HUES48 (cell line): ENCODE data around the gene FAH.
A peak's percentile ranks its signal among the peaks of the same experiment; 100 is the strongest.

Experiments
- H3K27ac ChIP-seq: one replicate; pipeline ENCODE4 v1.7.0; 2013; ENCODE audit warnings: low read depth, low read length, inconsistent platforms
- H3K27me3 ChIP-seq: 2 replicates; pipeline ENCODE4 v1.6.1; 2013; ENCODE audit warnings: mild to moderate bottlenecking, low read length; ENCODE audit not compliant: control insufficient read depth, insufficient read depth
- H3K36me3 ChIP-seq: 2 replicates; pipeline ENCODE4 v1.6.1; 2013; ENCODE audit warnings: low read length; ENCODE audit not compliant: control insufficient read depth, insufficient read depth
- H3K4me1 ChIP-seq: 2 replicates; pipeline ENCODE4 v1.6.1; 2013; ENCODE audit warnings: mild to moderate bottlenecking, low read length; ENCODE audit not compliant: control insufficient read depth, insufficient read depth
- H3K4me3 ChIP-seq: 2 replicates; pipeline ENCODE4 v1.5.1; 2013; ENCODE audit warnings: mild to moderate bottlenecking, low read depth, low read length
- H3K9ac ChIP-seq: 2 replicates; pipeline ENCODE4 v1.6.1; 2013; ENCODE audit warnings: mild to moderate bottlenecking, low read depth, low read length, moderate library complexity
- H3K9me3 ChIP-seq: 2 replicates; pipeline ENCODE4 v1.6.1; 2013; ENCODE audit warnings: low read length; ENCODE audit not compliant: control insufficient read depth, insufficient read depth

FAH gene

DNA sequence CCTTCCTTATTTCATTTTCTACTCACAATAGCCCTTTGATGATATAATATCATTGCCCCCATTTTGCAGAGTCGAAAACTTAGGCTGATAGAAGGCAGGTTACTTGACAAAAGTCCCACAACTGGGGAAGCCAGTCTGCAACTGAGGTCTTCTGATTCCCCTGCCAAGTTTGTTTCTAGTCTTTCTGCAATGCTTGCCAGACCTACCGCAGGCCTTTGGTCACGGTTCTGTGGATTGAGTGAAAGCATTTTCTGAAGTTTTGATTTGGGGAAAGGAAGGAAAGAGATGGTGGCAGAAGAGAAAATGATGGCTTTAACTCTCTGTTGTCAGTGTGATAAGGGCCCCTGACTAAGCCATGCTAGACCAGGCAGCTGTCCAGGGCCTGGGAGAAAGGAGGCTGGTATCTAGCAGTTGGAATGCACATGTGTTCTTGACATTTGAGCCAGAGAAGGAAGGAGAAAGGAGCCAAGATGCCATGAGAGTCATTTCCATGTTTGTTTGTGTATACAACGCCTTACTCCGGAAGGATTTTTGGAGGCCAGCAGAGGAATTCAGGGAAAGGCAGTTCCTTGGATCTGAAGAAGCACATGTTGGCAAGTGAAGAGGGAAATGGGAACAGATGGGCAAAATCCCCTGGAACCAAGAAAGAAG, 29.9 kb downstream of the FAH start:
- Histone ChIP-seq H3K4me1 (no peaks in the 10 kb centered on the region), H3K9ac (no peak overlapping the region), H3K9me3 (no peaks in the 10 kb centered on the region), H3K27ac (no peak overlapping the region), H3K36me3 (peaks cover 22% of the 10 kb centered on the region), H3K27me3 (no peaks in the 10 kb centered on the region), H3K4me3 (no peak overlapping the region)

DNA sequence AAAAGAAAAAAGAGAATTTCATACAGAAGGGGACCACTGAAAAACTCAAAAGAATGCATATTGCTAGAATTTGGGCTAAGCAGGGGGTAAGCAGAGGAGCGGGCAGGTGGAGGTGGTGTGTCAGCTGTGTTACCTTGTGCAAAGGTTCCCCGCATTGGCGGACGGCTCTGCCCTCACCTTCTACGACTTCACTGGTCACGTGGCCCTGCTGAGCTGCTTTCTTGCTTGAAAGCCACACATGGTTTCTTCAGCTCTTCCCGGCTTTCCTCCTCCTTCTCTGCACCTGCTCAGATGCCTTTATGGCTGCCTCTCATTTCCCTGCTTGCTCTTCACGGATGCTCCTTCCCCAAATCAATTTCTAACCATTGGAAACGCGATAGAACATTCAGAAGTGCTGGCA, 30.5 kb downstream of the FAH start:
- Histone ChIP-seq H3K9ac (no peak overlapping the region), H3K4me1 (peaks cover 2% of the 10 kb centered on the region; the same call in 1 of the 2 replicates), H3K36me3 (peaks cover 22% of the 10 kb centered on the region), H3K4me3 (no peak overlapping the region), H3K9me3 (no peaks in the 10 kb centered on the region), H3K27me3 (no peaks in the 10 kb centered on the region), H3K27ac (no peak overlapping the region)

DNA sequence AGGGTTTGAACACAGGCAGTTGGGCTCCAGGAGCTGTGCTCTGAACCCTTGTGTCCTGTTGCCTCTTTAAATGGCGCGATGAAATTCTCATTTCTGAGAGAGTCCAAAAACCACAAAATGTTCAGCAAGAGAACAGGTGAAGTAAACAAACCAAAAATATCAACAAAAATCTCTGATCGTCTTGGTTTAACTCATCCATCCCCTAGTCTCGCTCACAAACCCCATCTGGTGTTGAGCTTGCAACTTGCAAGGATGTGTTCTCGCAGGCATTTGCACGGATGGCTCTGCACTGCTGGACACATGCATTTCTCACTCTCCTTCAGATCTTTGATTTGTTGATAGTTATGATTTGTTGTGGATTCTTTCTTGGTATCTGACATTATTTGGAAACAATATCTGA, 31.1 kb downstream of the FAH start:
- H3K36me3 ChIP-seq: peaks cover 22% of the 10 kb centered on the region
- H3K9ac ChIP-seq: no peak overlapping the region
- no peaks in the 10 kb centered on the region for H3K9me3 ChIP-seq
- no peak overlapping the region for H3K27ac ChIP-seq
- H3K4me1 ChIP-seq: peaks cover 5% of the 10 kb centered on the region; the same call in 1 of the 2 replicates
- no peaks in the 10 kb centered on the region for H3K27me3 ChIP-seq
- H3K4me3 ChIP-seq: no peak overlapping the region

- Histone ChIP-seq H3K4me3 (no peak overlapping the region), H3K27ac (no peak overlapping the region), H3K9me3 (no peaks in the 10 kb centered on the region), H3K27me3 (no peaks in the 10 kb centered on the region), H3K36me3 (peaks cover 20% of the 10 kb centered on the region), H3K4me1 (peaks cover 5% of the 10 kb centered on the region; the same call in 1 of the 2 replicates), H3K9ac (no peak overlapping the region)
These were observed 31.8 kb downstream of the FAH start for GRCh38 chr15:80184554-80184953.

DNA sequence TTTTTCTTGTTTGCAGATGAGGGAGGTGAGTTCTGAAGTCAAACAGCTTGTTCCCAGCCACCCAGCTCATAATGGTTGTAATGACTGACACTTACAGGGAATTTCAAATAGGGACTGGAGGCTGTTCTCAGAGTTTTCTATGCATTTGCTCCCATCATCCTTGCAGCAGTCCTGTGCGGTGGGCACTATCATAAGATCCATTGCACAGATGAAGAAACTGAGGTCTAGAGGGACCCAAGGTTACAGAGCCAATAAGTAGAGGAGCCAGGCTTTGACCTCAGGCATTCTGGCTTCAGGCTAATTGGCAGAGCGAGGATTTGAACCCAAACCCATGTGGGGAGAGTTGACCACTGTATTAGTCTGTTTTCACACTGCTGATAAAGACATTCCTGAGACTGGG, 32.4 kb downstream of the FAH start:
- no peak overlapping the region for H3K4me3 ChIP-seq
- no peak overlapping the region for H3K9ac ChIP-seq
- no peaks in the 10 kb centered on the region for H3K9me3 ChIP-seq
- H3K36me3 ChIP-seq: peaks cover 20% of the 10 kb centered on the region
- no peak overlapping the region for H3K27ac ChIP-seq
- peaks cover 5% of the 10 kb centered on the region; the same call in 1 of the 2 replicates for H3K4me1 ChIP-seq
- H3K27me3 ChIP-seq: no peaks in the 10 kb centered on the region

- H3K27me3 ChIP-seq: no peaks in the 10 kb centered on the region
- no peak overlapping the region for H3K9ac ChIP-seq
- no peak overlapping the region for H3K4me3 ChIP-seq
- H3K36me3 ChIP-seq: peaks cover 20% of the 10 kb centered on the region
- no peak overlapping the region for H3K27ac ChIP-seq
- H3K9me3 ChIP-seq: no peaks in the 10 kb centered on the region
- peaks cover 5% of the 10 kb centered on the region; the same call in 1 of the 2 replicates for H3K4me1 ChIP-seq
These were observed 33.3 kb downstream of the FAH start for GRCh38 chr15:80186066-80186465.

DNA sequence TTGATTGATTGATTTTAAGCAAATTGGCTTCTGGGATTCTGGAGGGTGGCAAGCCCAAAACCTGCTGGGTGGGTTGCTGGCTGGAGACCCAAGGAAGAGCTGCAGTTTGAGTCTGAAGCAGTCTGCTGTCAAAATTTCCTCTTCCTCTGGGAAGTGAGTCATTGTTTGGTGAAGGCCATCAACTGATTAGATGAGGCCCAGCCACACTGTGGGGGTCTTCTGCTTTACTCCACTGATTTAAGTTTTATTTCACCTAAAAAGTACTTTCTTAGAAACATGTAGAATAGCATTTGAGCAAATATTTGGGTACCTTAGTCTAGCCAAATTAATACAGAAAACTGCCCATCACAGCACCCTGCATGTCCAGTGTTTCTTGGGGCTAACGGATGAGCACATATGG, 33.8 kb downstream of the FAH start:
- Histone ChIP-seq H3K4me3 (no peak overlapping the region), H3K9me3 (no peaks in the 10 kb centered on the region), H3K27ac (no peak overlapping the region), H3K9ac (no peak overlapping the region), H3K36me3 (peaks cover 15% of the 10 kb centered on the region), H3K4me1 (peaks cover 5% of the 10 kb centered on the region; the same call in 1 of the 2 replicates), H3K27me3 (no peaks in the 10 kb centered on the region)

- Histone ChIP-seq H3K36me3 (peaks cover 8% of the 10 kb centered on the region), H3K4me1 (peaks cover 5% of the 10 kb centered on the region; the same call in 1 of the 2 replicates), H3K27ac (peak overlapping the region; percentile 74), H3K4me3 (no peak overlapping the region), H3K9ac (no peak overlapping the region), H3K9me3 (no peaks in the 10 kb centered on the region), H3K27me3 (no peaks in the 10 kb centered on the region)
These were observed 35.5 kb downstream of the FAH start for GRCh38 chr15:80188251-80188650.

GRCh38 chr15:80191198-80191597, 38.4 kb downstream of the FAH start:
- Histone ChIP-seq H3K4me1 (peaks cover 5% of the 10 kb centered on the region; the same call in 1 of the 2 replicates), H3K4me3 (no peak overlapping the region), H3K27me3 (no peaks in the 10 kb centered on the region), H3K9ac (no peak overlapping the region), H3K27ac (no peak overlapping the region), H3K36me3 (peaks cover under 1% of the 10 kb centered on the region), H3K9me3 (no peaks in the 10 kb centered on the region)

DNA sequence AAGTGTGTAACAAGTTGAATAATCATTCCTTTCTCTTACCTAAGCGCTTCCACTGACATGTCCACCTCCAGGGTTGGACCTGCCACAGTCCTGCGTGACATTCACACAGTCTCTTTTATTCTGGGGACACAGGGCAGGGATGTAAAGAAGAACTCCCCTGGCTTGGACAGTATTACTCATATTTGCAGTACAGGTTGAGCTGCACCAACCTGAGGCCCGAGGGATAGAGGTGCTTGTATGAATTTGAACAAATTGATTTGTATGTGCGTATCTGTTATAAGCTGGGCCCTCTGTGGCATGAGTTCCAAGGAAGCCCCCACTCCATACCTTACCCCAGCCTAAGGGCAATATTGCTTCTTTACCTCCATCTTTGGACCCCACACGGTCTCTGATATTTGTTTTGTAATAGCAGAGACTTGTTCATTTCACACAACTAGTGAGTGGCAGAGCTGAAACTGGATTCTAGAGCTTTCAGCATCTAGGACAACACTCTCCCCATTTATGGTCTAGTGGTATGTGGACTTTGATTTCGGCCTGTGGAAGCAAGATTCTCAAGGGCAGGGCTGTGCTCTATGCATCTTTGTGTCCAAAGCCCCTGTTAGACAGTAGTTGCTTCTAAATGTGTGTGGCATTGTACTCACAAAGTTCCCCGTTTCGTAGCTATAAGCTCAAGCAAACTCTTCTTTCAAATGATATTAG, 39.2 kb downstream of the FAH start:
- H3K36me3 ChIP-seq: no peaks in the 10 kb centered on the region
- H3K4me3 ChIP-seq: no peak overlapping the region
- H3K27ac ChIP-seq: no peak overlapping the region
- H3K9ac ChIP-seq: no peak overlapping the region
- H3K9me3 ChIP-seq: no peaks in the 10 kb centered on the region
- H3K4me1 ChIP-seq: peaks cover 5% of the 10 kb centered on the region; the same call in 1 of the 2 replicates
- H3K27me3 ChIP-seq: no peaks in the 10 kb centered on the region

- H3K9ac ChIP-seq: no peak overlapping the region
- H3K27me3 ChIP-seq: no peaks in the 10 kb centered on the region; the same call in 1 of the 2 replicates
- no peaks in the 10 kb centered on the region for H3K9me3 ChIP-seq
- H3K36me3 ChIP-seq: no peaks in the 10 kb centered on the region
- no peak overlapping the region for H3K27ac ChIP-seq
- peaks cover 3% of the 10 kb centered on the region; the same call in 1 of the 2 replicates for H3K4me1 ChIP-seq
- no peak overlapping the region for H3K4me3 ChIP-seq
These were observed 41.4 kb downstream of the FAH start for GRCh38 chr15:80194186-80194585.
